SJCRH30 (cell line): ENCODE data around the gene BUB1. TPM values are rescaled to one million over a fixed set of nuclear protein-coding genes. Genes with fewer than 3 reads are reported as not detected.
A peak's percentile ranks its signal among the peaks of the same experiment; 100 is the strongest.

Experiments used
- DNase-seq, 2 experiments: peaks; one replicate each; pipeline ENCODE4 v3.0.0-alpha.2; 2015 to 2020
- H3K27ac ChIP-seq: fragments of 250-450 bp; sonication (Bioruptor Pico); 2 replicates; pipeline ENCODE4 v1.5.1; 2020; ENCODE audit warnings: mild to moderate bottlenecking, moderate library complexity
- H3K27me3 ChIP-seq: fragments of 250-450 bp; sonication (Bioruptor Pico); 2 replicates; pipeline ENCODE4 v1.5.1; 2020; ENCODE audit warnings: mild to moderate bottlenecking, moderate library complexity
- H3K36me3 ChIP-seq: fragments of 250-450 bp; sonication (Bioruptor Pico); 2 replicates; pipeline ENCODE4 v1.5.1; 2020; ENCODE audit warnings: mild to moderate bottlenecking, moderate library complexity
- H3K4me1 ChIP-seq: fragments of 250-450 bp; sonication (Bioruptor Pico); 2 replicates; pipeline ENCODE4 v1.5.1; 2020; ENCODE audit warnings: mild to moderate bottlenecking, moderate library complexity
- H3K4me3 ChIP-seq: fragments of 250-450 bp; sonication (Bioruptor Pico); 2 replicates; pipeline ENCODE4 v1.5.1; 2020; ENCODE audit warnings: mild to moderate bottlenecking, moderate library complexity
- H3K9me3 ChIP-seq: fragments of 250-450 bp; sonication (Bioruptor Pico); replicated peaks from 2 replicates; pipeline ENCODE4 v1.5.1; 2020; ENCODE audit warnings: mild to moderate bottlenecking, moderate library complexity
- total RNA-seq: library from RNA; depleted of rRNA; stranded (reverse); fragments of >200 nt; shearing (Covaris generic); gene quantifications from 2 replicates; pipeline ENCODE4 v1.2.3, GENCODE V29; 2014

The BUB1 gene
- total RNA-seq, 1 experiment from 2014 or later = 118 TPM

DNA sequence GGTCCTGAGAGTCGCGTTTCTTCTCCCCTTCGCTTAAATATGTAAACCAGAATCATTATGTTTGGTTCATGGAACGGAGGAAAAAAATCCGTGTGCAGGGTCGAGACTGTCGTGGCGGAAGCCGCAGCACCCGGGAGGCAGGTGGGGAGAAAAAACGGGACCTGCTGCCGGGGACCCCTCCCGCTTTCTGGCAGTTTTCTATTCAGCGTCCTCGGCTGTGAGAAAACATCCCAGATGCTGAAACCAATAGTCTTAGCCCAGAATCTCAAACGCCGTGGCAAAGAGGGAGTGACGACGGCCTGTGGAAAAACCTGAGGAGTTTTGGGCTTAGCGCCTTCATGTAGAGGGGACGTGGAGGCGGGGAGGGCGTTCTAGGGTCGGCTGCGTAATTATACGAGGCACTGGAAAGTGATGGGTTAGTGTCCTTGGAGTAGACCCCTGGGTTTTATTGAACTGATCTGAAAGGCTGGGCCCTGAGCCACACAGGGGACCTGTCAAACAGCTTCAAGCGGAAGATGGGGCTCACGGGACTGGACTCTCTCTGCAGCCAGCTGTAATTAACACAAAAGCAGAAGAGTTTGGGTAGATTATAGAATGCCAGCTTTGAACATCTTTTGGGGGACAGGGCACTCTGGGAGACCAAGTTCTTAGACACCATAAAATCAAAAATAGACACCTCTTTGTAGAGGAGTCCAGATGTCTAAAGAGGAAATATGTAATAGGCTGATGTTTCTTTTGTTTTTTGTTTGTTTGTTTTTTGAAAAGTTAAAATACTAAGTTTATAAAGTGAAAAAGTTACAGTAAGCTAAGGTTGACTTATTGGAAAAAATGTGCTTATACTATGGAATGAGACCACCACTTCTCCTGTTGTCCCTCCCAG is 834 bp upstream of the BUB1 start:
- Histone ChIP-seq H3K9me3 (no peaks in the 10 kb centered on the region), H3K27ac (peak overlapping the region; percentile 62), H3K4me3 (peak overlapping the region; percentile 71), H3K36me3 (peaks cover 6% of the 10 kb centered on the region), H3K27me3 (no peaks in the 10 kb centered on the region), H3K4me1 (peaks cover 4% of the 10 kb centered on the region; the same call in 1 of the 2 replicates)
- DNase-seq = peak; percentile 28 to 43

DNA sequence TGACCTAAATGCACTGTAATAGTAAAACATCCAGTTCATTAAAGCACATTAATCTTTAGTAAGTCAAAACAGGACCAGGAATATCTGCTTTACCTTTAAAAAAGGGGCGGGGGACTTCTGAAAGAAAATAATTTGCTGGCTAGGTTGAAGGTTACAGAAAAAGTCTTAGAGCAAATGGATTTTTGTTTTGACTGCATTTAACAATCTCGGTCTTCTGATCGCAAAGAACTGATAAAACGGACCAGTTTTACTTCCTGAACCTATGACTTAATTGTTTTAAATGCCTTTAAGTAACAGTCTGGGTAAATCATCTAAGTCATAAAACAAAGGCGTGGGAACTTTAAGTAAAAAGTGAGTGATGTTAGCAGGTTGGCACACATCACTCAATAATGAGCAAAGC is 783 bp downstream of the BUB1 start:
- no peak for DNase-seq
- no peaks in the 10 kb centered on the region for H3K9me3 ChIP-seq
- peaks cover 20% of the 10 kb centered on the region for H3K36me3 ChIP-seq
- peak overlapping the region; percentile 71 for H3K4me3 ChIP-seq
- H3K4me1 ChIP-seq = peaks cover 4% of the 10 kb centered on the region; the same call in 1 of the 2 replicates
- no peaks in the 10 kb centered on the region for H3K27me3 ChIP-seq
- H3K27ac ChIP-seq = peak overlapping the region; percentile 62

DNA sequence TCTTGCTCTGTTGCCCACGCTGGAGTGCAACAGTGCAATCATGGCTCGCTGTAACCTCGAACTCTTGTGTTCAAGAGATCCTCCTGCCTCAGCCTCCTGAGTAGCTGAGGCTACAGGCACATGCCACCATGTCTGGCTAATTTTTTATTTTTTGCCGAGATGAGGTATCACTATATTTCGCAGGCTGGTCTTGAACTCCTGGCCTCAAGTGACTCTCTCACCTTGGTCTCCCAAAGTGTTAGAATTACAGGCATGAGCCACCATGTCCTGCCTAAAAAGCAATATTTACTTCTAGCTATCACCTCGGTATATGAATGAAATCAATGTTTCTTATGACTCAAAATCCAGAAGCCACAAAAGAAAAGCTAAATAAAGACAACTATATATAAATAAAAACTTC is 2.2 kb downstream of the BUB1 start:
- no peak overlapping the region for H3K27ac ChIP-seq
- no peaks in the 10 kb centered on the region for H3K27me3 ChIP-seq
- no peaks in the 10 kb centered on the region for H3K9me3 ChIP-seq
- no peak for DNase-seq
- peaks cover 4% of the 10 kb centered on the region; the same call in 1 of the 2 replicates for H3K4me1 ChIP-seq
- H3K4me3 ChIP-seq = no peak overlapping the region
- H3K36me3 ChIP-seq = peaks cover 34% of the 10 kb centered on the region

DNA sequence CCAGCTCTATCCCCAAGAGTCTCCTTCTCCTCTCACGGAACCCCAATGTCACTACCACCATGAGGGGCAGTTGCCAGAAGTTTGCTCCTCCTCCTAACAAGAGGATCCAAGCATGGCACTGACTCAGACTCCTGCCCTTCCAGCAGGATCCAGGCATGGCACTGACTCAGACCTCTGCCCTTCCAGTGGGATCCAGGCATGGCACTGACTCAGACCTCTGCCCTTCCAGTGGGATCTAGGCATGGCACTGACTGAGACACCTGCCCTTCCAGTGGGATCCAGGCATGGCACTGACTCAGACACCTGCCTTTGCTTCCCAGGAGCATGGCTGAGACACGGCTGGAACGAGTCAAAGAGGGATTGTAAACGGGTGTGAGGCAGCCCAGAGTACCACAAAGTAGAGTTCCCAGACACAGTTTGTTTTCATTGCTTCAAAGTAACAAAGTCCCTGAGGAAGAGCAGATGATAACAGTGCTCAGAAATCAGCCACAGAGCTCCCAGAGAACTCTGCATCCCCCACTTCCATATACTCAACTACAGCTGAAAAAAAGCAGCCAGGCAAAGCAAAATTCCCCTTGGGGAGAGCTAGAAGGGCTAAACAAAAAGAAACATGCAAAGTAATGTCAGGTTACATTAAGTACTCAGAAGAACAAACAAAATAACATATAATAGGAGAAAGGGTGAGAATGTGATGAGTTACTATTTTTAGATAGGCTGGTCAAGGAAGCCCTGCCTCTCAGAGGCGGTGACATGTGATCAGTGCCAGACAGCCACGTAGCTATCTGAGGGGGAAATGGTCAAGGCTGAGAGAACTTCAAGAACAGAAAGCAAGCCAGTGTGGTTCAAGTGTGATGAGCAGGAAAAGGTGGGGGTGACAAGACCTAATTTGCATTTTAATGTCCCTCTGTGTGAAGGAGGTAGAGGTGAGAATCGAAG is 3.0 kb downstream of the BUB1 start:
- no peak for DNase-seq
- H3K36me3 ChIP-seq = peaks cover 41% of the 10 kb centered on the region
- no peak overlapping the region for H3K27ac ChIP-seq
- H3K4me3 ChIP-seq = no peak overlapping the region
- no peaks in the 10 kb centered on the region for H3K27me3 ChIP-seq
- H3K4me1 ChIP-seq = peaks cover 4% of the 10 kb centered on the region; the same call in 1 of the 2 replicates
- H3K9me3 ChIP-seq = no peaks in the 10 kb centered on the region

DNA sequence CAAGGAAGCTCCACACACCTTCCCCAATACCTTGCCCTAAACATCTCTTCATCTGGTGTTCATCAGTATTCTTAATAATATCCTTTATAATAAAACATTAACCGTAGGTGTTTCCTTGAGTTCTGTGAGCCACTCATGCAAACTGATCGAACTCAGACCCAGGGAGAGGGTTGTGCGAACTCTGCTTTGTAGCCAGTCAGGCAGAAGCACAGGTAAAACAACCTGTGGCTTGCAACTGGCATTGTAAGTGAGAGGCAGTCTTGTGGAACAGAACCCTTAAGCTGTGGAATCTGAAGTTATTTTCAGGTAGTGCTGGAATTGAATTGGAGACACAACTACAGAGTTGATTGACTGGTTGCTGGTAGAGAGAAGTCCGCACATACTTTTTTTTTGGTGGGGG is 4.7 kb downstream of the BUB1 start:
- peaks cover 57% of the 10 kb centered on the region for H3K36me3 ChIP-seq
- no peaks in the 10 kb centered on the region; the same call in 1 of the 2 replicates for H3K4me1 ChIP-seq
- DNase-seq = no peak
- H3K9me3 ChIP-seq = no peaks in the 10 kb centered on the region
- H3K27me3 ChIP-seq = no peaks in the 10 kb centered on the region
- no peak overlapping the region for H3K4me3 ChIP-seq
- H3K27ac ChIP-seq = no peak overlapping the region

DNA sequence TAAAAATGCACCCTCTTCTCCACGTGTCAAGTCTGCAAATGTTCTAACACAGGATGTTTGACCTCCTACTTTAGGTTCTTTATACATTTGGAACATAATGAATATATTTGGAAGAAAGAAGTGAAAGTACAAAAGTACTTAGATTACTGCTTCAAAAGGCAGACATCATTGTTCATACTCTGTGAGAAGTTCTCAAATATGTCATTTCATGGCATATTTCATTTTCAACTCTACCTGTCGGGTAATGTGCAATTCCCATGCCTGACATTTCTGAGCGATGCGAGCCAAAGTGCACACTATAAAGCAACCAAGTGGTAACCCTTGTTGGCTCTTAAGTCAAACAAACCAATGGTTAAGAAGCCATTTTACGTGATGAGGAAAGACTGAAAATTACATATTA is 7.0 kb downstream of the BUB1 start:
- H3K36me3 ChIP-seq = peaks cover 81% of the 10 kb centered on the region
- no peak for DNase-seq
- H3K27me3 ChIP-seq = no peaks in the 10 kb centered on the region

DNA sequence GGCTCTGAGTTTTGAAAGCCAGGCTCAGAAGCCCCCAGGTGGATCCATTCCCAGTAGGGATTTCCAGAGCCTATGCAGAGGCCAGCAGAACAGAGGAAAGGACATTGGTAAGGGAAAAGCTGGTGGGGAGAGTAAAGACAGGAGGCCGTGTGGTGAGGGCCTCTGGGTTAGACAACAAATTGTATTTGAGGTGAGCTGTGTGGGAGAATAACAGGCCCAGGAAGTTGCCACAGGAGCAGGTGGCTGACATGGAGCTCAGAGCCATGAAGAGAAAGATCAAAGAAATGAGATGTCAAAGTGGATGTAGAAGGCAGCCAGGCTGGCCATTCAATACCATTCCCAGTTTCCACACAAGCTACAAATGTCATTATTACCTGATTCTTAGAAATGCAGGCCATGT is 8.8 kb downstream of the BUB1 start:
- Histone ChIP-seq H3K27ac (no peak overlapping the region), H3K9me3 (no peaks in the 10 kb centered on the region), H3K27me3 (no peaks in the 10 kb centered on the region), H3K4me1 (no peaks in the 10 kb centered on the region), H3K36me3 (peaks cover 93% of the 10 kb centered on the region), H3K4me3 (no peak overlapping the region)
- DNase-seq = no peak

More for the DNA sequence above, 7.0 kb downstream of the BUB1 start:
- Histone ChIP-seq H3K4me1 (no peaks in the 10 kb centered on the region), H3K4me3 (no peak overlapping the region), H3K9me3 (no peaks in the 10 kb centered on the region), H3K27ac (no peak overlapping the region)

DNA sequence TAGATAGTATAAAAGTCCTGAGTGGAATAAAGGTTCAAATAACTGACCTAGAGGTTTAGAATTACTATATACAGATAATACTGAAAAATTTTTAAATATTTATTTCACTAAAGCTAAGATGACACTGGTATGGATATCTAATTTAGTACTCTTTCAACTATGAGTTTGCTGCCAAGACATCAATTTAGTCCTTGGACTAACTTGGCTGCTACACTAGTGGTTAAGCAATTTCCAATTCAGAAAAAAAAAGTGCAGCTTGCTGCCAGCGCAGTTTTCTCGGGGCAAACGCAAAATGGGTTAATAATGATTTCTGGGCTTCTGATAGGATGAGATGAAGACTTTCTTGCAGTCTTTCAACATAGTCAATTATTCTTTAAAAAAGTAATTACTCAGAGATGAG is 10.8 kb downstream of the BUB1 start:
- Histone ChIP-seq H3K27me3 (no peaks in the 10 kb centered on the region), H3K27ac (no peak overlapping the region), H3K4me3 (no peak overlapping the region), H3K36me3 (peaks cover 90% of the 10 kb centered on the region), H3K4me1 (no peaks in the 10 kb centered on the region), H3K9me3 (no peaks in the 10 kb centered on the region)
- no peak for DNase-seq

DNA sequence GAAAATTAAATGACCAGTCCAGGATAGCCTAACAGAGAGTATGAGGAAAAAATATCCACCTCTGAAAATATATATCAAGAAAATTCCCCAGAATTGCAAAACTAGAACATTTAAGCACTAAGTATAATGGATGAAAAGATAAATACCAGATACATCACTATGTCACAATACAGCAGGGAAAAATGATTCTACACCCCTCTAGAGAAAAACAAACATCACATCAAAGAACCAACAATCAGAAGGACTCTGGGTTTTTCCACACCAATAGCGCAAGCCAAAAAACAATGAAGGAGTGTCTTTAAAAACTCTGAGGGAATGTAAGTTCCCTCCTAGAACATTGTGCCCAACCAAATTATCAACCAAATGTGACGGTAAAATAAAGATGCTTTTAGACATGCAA is 13.7 kb downstream of the BUB1 start:
- Histone ChIP-seq H3K4me1 (no peaks in the 10 kb centered on the region), H3K36me3 (peaks cover 92% of the 10 kb centered on the region), H3K9me3 (no peaks in the 10 kb centered on the region), H3K4me3 (no peak overlapping the region), H3K27ac (no peak overlapping the region), H3K27me3 (no peaks in the 10 kb centered on the region)
- no peak for DNase-seq

DNA sequence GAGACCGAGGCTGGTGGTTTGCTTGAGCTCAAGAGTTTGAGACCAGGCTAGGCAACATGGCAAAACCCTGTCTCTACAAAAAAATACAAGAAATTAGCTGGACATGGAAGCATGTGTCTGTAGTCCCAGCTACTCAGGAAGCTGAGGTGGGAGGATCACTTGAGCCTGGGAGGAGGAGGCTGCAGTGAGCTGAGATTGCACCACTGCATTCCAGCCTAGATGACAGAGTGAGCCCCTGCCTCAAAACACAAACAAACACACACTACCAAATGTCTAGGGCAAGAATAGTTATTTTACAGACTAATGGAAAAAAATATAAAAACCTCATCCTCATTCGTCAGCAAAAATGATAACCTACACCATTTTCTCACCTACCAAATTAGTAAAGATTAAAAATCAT is 15.3 kb downstream of the BUB1 start:
- peaks cover 92% of the 10 kb centered on the region for H3K36me3 ChIP-seq
- H3K9me3 ChIP-seq = no peaks in the 10 kb centered on the region
- H3K4me1 ChIP-seq = no peaks in the 10 kb centered on the region
- no peak overlapping the region for H3K4me3 ChIP-seq
- no peaks in the 10 kb centered on the region for H3K27me3 ChIP-seq
- H3K27ac ChIP-seq = no peak overlapping the region
- DNase-seq = no peak

DNA sequence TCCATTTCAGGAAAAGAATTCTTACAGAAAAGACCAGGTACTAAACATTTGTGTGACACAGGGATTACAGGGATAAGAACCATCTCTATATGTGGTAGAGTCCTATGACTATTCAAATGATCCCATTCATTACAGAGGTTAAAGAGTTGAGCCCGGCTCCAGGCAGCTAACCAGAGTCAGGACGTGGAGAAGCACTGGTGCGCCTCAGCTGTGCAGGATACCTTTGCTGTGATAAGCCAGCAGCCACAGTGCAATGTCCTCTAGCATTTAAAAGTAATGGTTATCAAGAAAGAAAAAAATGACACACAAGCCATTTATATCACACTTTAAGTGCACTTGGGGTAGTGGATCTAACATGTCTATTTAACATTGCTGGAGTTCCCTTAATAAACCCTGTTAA is 17.3 kb downstream of the BUB1 start:
- Histone ChIP-seq H3K36me3 (peaks cover 92% of the 10 kb centered on the region), H3K4me1 (no peaks in the 10 kb centered on the region), H3K27ac (no peak overlapping the region), H3K9me3 (no peaks in the 10 kb centered on the region), H3K27me3 (no peaks in the 10 kb centered on the region), H3K4me3 (no peak overlapping the region)
- no peak for DNase-seq

DNA sequence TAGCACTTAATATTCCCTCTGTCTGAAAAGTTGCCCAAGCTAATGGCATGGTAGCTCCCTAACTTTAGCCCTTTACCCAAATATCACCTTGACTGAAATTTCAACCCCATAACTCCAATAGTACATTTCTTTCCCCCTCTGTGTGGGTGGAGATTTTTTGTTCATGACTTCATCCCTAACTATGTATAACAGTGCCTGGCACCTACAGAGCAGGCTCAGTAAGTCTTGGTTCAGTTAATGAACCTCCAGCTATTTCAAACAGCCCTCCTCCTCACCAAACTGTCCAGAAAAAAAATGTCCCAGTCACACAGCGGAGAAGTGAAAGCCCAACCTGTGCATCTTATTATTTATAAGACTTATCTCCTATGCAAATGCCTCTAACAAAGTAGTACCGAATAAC is 18.6 kb downstream of the BUB1 start:
- no peak overlapping the region for H3K27ac ChIP-seq
- no peaks in the 10 kb centered on the region for H3K4me1 ChIP-seq
- H3K4me3 ChIP-seq = no peak overlapping the region
- H3K27me3 ChIP-seq = no peaks in the 10 kb centered on the region
- no peak for DNase-seq
- H3K36me3 ChIP-seq = peaks cover 95% of the 10 kb centered on the region
- no peaks in the 10 kb centered on the region for H3K9me3 ChIP-seq

DNA sequence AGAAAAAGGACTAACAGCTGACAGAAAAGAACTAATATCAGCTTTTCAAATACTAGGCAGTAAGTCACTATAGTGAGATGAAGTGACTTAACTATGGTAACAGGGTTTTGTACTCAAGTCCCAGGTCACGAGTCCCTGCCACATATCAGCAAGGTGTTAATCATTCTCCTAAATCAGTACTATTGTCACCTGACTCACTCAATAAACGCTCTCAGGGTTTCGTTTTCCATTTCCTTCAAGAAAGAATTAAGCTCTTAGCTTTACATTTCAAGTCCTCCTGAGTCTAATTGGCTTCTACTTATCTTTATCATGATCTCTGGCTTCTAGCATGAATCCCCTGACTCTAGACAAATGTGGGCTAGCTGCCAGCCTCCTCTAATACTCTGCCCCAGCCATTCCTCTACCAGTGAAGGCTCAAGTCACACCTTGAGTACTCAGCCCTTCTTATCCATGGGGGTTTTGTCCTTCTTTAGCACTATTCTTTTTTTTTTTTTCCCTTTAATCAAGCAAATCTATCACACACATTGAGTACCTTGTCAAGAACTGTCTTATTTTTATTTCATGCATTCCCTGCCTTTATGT is 20.0 kb downstream of the BUB1 start:
- H3K9me3 ChIP-seq = no peaks in the 10 kb centered on the region
- no peak overlapping the region for H3K27ac ChIP-seq
- peaks cover 98% of the 10 kb centered on the region for H3K36me3 ChIP-seq
- H3K4me3 ChIP-seq = no peak overlapping the region
- no peak for DNase-seq
- no peaks in the 10 kb centered on the region for H3K4me1 ChIP-seq
- no peaks in the 10 kb centered on the region for H3K27me3 ChIP-seq

DNA sequence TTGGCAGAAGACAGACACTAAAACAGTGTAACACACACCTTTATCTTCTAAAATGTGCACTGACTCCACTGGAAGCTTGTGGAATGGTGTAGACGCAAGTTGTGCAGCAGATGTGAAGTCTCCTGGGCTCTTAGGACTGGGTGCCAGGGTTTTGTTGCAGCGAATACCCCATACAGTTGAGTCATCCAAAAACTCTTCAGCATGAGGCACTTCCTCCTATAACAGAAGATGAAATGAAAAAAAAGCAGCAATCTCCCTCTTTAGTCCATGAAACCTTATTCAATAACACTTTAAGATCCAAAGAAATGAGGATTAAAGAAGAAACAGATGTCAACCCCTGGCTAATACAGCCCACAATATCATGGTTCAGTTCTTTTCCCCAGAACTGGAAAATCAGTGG is 22.2 kb downstream of the BUB1 start:
- H3K27ac ChIP-seq = no peak overlapping the region
- DNase-seq = no peak
- H3K36me3 ChIP-seq = peaks cover 100% of the 10 kb centered on the region
- no peaks in the 10 kb centered on the region for H3K4me1 ChIP-seq
- H3K9me3 ChIP-seq = no peaks in the 10 kb centered on the region
- H3K4me3 ChIP-seq = no peak overlapping the region
- no peaks in the 10 kb centered on the region for H3K27me3 ChIP-seq

DNA sequence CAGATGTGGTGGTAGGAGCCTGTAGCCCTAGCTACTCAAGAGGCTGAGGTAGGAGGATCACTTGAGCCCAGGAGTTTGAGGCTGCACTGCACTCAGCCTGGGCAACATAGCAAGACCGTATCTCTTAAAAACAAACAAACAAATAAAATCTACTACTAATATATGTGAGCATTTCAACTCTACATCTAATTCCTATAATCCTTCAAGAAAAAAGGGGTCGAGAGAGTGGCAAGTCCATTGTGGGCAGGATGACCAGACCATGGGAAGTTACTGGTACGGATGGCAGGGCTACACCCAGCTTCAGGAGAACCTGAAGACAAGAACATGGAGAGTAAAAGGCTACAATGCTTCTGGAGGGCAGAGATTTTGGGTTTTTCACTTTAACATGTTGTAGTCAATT is 24.0 kb downstream of the BUB1 start:
- H3K27me3 ChIP-seq = no peaks in the 10 kb centered on the region
- peaks cover 99% of the 10 kb centered on the region for H3K36me3 ChIP-seq
- DNase-seq = no peak
- H3K4me1 ChIP-seq = no peaks in the 10 kb centered on the region
- no peaks in the 10 kb centered on the region for H3K9me3 ChIP-seq
- H3K4me3 ChIP-seq = no peak overlapping the region
- H3K27ac ChIP-seq = no peak overlapping the region
